Small intestine (tissue), 7 donors: ENCODE measurements around the gene KCNH8. TPM values are rescaled to one million over a fixed set of nuclear protein-coding genes. Genes with fewer than 3 reads are reported as not detected.

Experiments used
- DNase-seq, 2 donors: peaks; one replicate each; pipeline versions ENCODE4 v3.0.0 to v3.0.0-alpha.2; 2013
- FAIRE-seq: peaks from 2 replicates; lab custom pipeline; 2012; peaks lifted over from hg19 to GRCh38; lab: Jason Lieb, UNC
- H3K27ac ChIP-seq, 3 donors: one replicate each; pipeline ENCODE4 v1.5.1; 2013; ENCODE audit warnings: low read length in 2 of 3, mild to moderate bottlenecking in 2 of 3, control low read depth in 1 of 3, inconsistent platforms in 1 of 3, low read depth in 1 of 3, moderate library complexity in 1 of 3
- H3K27me3 ChIP-seq, 3 donors: one replicate each; pipeline ENCODE4 v1.6.1; 2013; ENCODE audit warnings: low read length in 3 of 3, inconsistent platforms in 1 of 3; ENCODE audit not compliant: control insufficient read depth in 3 of 3, insufficient read depth in 3 of 3
- H3K36me3 ChIP-seq, 3 donors: one replicate each; pipeline ENCODE4 v1.6.1; 2013; ENCODE audit warnings: low read length in 3 of 3, inconsistent platforms in 1 of 3, low read depth in 1 of 3, mild to moderate bottlenecking in 1 of 3, moderate library complexity in 1 of 3; ENCODE audit not compliant: control insufficient read depth in 3 of 3, insufficient read depth in 2 of 3
- H3K4me1 ChIP-seq, 3 donors: one replicate each; pipeline ENCODE4 v1.6.1; 2013; ENCODE audit warnings: low read length in 2 of 3, inconsistent platforms in 1 of 3, low read depth in 1 of 3, mild to moderate bottlenecking in 1 of 3, moderate library complexity in 1 of 3; ENCODE audit not compliant: control insufficient read depth in 3 of 3, insufficient read depth in 2 of 3
- H3K4me3 ChIP-seq, 3 donors: one replicate each; pipeline ENCODE4 v1.5.1; 2013; ENCODE audit warnings: low read length in 3 of 3, control low read depth in 1 of 3, inconsistent platforms in 1 of 3, low read depth in 1 of 3, mild to moderate bottlenecking in 1 of 3, moderate library complexity in 1 of 3
- H3K9me3 ChIP-seq, 2 donors: one replicate each; pipeline ENCODE4 v1.6.1; 2013; ENCODE audit warnings: low read depth in 1 of 2, low read length in 1 of 2; ENCODE audit not compliant: control insufficient read depth in 2 of 2, insufficient read depth in 1 of 2
- WGBS, 3 donors: extraction: QIAGEN DNeasy Blood & Tissue Kit; methylation state at CpG; one replicate each; pipeline ENCODE4 v1.1.7; 2013; 5-methylcytosine and 5-hydroxymethylcytosine counted together
- polyA plus RNA-seq, 4 donors: library from polyadenylated mRNA; stranded (reverse) in 3 of 4; unstranded in 1 of 4; fragments of 200-250 nt in 3 of 4; fragments of 120-200 nt in 1 of 4; gene quantifications; one replicate each; pipeline versions ENCODE4 v1.2.1 to v1.2.3, GENCODE V29; 2013
- donor health status: healthy with polysubstance abuse.
- donor health status: control.
- donor health status: control.
- donor health status: Bipolar disorder and iron deficiency.
- donor health status: healthy.

KCNH8 gene
- polyA plus RNA-seq, 4 donors: 0.46 to 0.66 TPM; not detected in 2

- DNase-seq (no peak), FAIRE-seq (no peak)
- Histone ChIP-seq H3K4me3 (no peak overlapping the region), H3K27ac (no peak overlapping the region), H3K9me3 (no peaks in the 10 kb centered on the region), H3K4me1 (no peaks in the 10 kb centered on the region), H3K36me3 (no peaks in the 10 kb centered on the region), H3K27me3 (no peaks in the 10 kb centered on the region)
- 87 to 92% (median 88%) methylated on average over 2 of the region's 2 CpGs for WGBS, 3 donors
Measured at GRCh38 chr3:19270481-19270880, 122.2 kb downstream of the KCNH8 start.

- WGBS, 3 donors: 84 to 95% (median 87%) methylated on average over 3 of the region's 3 CpGs
- DNase-seq (no peak), FAIRE-seq (no peak)
Measured at GRCh38 chr3:19272296-19272695, 124.0 kb downstream of the KCNH8 start.

GRCh38 chr3:19273091-19273490 lies 124.8 kb downstream of the KCNH8 start:
- H3K4me1 ChIP-seq: no peaks in the 10 kb centered on the region
- FAIRE-seq (no peak), DNase-seq (no peak)
- H3K36me3 ChIP-seq: no peaks in the 10 kb centered on the region
- no peak overlapping the region for H3K27ac ChIP-seq
- no peaks in the 10 kb centered on the region for H3K9me3 ChIP-seq
- WGBS, 3 donors: 70 to 81% (median 72%) methylated on average over 1 of the region's 1 CpG
- H3K27me3 ChIP-seq: no peaks in the 10 kb centered on the region
- no peak overlapping the region for H3K4me3 ChIP-seq

More at GRCh38 chr3:19272296-19272695, 124.0 kb downstream of the KCNH8 start:
- Histone ChIP-seq H3K27ac (no peak overlapping the region), H3K4me1 (no peaks in the 10 kb centered on the region), H3K36me3 (no peaks in the 10 kb centered on the region), H3K4me3 (no peak overlapping the region), H3K27me3 (no peaks in the 10 kb centered on the region), H3K9me3 (no peaks in the 10 kb centered on the region)

GRCh38 chr3:19274576-19274975 lies 126.3 kb downstream of the KCNH8 start:
- no peaks in the 10 kb centered on the region for H3K4me1 ChIP-seq
- no peak overlapping the region for H3K4me3 ChIP-seq
- no peaks in the 10 kb centered on the region for H3K36me3 ChIP-seq
- no peaks in the 10 kb centered on the region for H3K9me3 ChIP-seq
- no peak overlapping the region for H3K27ac ChIP-seq
- no peak for FAIRE-seq
- no peak for DNase-seq
- no peaks in the 10 kb centered on the region for H3K27me3 ChIP-seq
- WGBS, 3 donors: 37 to 75% (median 50%) methylated on average over 1 of the region's 1 CpG

- DNase-seq: no peak
- no peaks in the 10 kb centered on the region for H3K9me3 ChIP-seq
- H3K27me3 ChIP-seq: no peaks in the 10 kb centered on the region
- no peak overlapping the region for H3K4me3 ChIP-seq
- H3K36me3 ChIP-seq: no peaks in the 10 kb centered on the region
- 81 to 86% (median 86%) methylated on average over 3 of the region's 3 CpGs for WGBS, 3 donors
- FAIRE-seq: no peak
- no peak overlapping the region for H3K27ac ChIP-seq
- H3K4me1 ChIP-seq: no peaks in the 10 kb centered on the region
Measured at GRCh38 chr3:19284974-19285373, 136.7 kb downstream of the KCNH8 start.

- Histone ChIP-seq H3K4me3 (no peak overlapping the region), H3K27ac (no peak overlapping the region), H3K36me3 (no peaks in the 10 kb centered on the region), H3K9me3 (no peaks in the 10 kb centered on the region), H3K27me3 (no peaks in the 10 kb centered on the region), H3K4me1 (no peaks in the 10 kb centered on the region)
- 79 to 90% (median 89%) methylated on average over 4 of the region's 4 CpGs for WGBS, 3 donors
- no peak for DNase-seq
- FAIRE-seq: no peak
Measured at GRCh38 chr3:19293295-19293694, 145.0 kb downstream of the KCNH8 start.

- DNase-seq (no peak), FAIRE-seq (no peak)
- 93 to 98% (median 94%) methylated on average over 3 of the region's 3 CpGs for WGBS, 3 donors
- Histone ChIP-seq H3K27ac (no peak overlapping the region), H3K9me3 (no peaks in the 10 kb centered on the region), H3K4me1 (no peaks in the 10 kb centered on the region), H3K4me3 (no peak overlapping the region), H3K36me3 (no peaks in the 10 kb centered on the region), H3K27me3 (no peaks in the 10 kb centered on the region)
Measured at GRCh38 chr3:19295208-19295607, 146.9 kb downstream of the KCNH8 start.

GRCh38 chr3:19331931-19332330 lies 183.6 kb downstream of the KCNH8 start:
- no peak for DNase-seq
- no peaks in the 10 kb centered on the region for H3K9me3 ChIP-seq
- no peaks in the 10 kb centered on the region for H3K36me3 ChIP-seq
- no peaks in the 10 kb centered on the region for H3K4me1 ChIP-seq
- WGBS, 3 donors: 82 to 92% (median 88%) methylated on average over 2 of the region's 2 CpGs
- H3K27ac ChIP-seq: no peak overlapping the region
- H3K4me3 ChIP-seq: no peak overlapping the region
- no peaks in the 10 kb centered on the region for H3K27me3 ChIP-seq
- no peak for FAIRE-seq

GRCh38 chr3:19334120-19334519 lies 185.8 kb downstream of the KCNH8 start:
- no peaks in the 10 kb centered on the region for H3K4me1 ChIP-seq
- no peak overlapping the region for H3K27ac ChIP-seq
- H3K9me3 ChIP-seq: no peaks in the 10 kb centered on the region
- FAIRE-seq (no peak), DNase-seq (no peak)
- H3K4me3 ChIP-seq: no peak overlapping the region
- H3K36me3 ChIP-seq: no peaks in the 10 kb centered on the region
- H3K27me3 ChIP-seq: no peaks in the 10 kb centered on the region
- 67 to 80% (median 71%) methylated on average over 6 of the region's 6 CpGs for WGBS, 3 donors
